K562 (cell line): ENCODE results near the gene PRKCG. TPM values are rescaled to one million over a fixed set of nuclear protein-coding genes. Genes with fewer than 3 reads are reported as not detected.
A peak's percentile ranks its signal among the peaks of the same experiment; 100 is the strongest.

Experiments used
- ATAC-seq: fragments of 200-7000 bp; cut with Tn5 transposase; 3 replicates; pipeline ENCODE4 v1.9.1; 2020; ENCODE audit warnings: moderate library complexity
- BruUV-seq: library from RNA; stranded (reverse); fragments of 400-500 nt; replicated peaks from 2 replicates; lab custom pipeline; 2021; lab: Mats Ljungman, UMichigan
- CTCF ChIA-PET: fragments of 300-600 bp; formaldehyde crosslinking; extraction: SDS; loops from one replicate; lab custom pipeline; 2021; ENCODE audit warnings: low intra/inter-chr PET ratio; lab: Yijun Ruan, JAX
- POLR2A ChIA-PET: fragments of 300-600, 350-650 bp; sonication (Branson Sonifier 250); formaldehyde crosslinking; extraction: SDS; loops from one replicate; lab custom pipeline; 2021; ENCODE audit warnings: antibody characterized with exemption, inconsistent platforms; lab: Yijun Ruan, JAX
- DNase-seq, 4 experiments: peaks; one replicate each; pipeline versions ENCODE4 v3.0.0 to v3.0.0-alpha.2; 2011 to 2018; ENCODE audit warnings: low spot score in 3 of 4, mixed read lengths in 3 of 4; ENCODE audit errors: extremely low read depth in 1 of 4
- FAIRE-seq: peaks from 2 replicates; lab custom pipeline; 2011; peaks lifted over from hg19 to GRCh38; lab: Jason Lieb, UNC
- H2AFZ ChIP-seq: 2 replicates; pipeline ENCODE4 v1.6.0; 2011; ENCODE audit warnings: low read depth, low read length, control low read depth, inconsistent platforms
- H3K27ac ChIP-seq: fragments of 200-600 bp; 3 replicates; pipeline ENCODE4 v1.8.0; 2011; ENCODE audit warnings: low read depth, mild to moderate bottlenecking, control low read depth, inconsistent platforms, low read length, moderate library complexity, mixed read lengths; ENCODE audit errors: extremely low read depth
- H3K27me3 ChIP-seq, 2 experiments: fragments of 300-600 bp in 1 of 2; 2 replicates in 1 of 2; 3 replicates in 1 of 2; pipeline versions ENCODE4 v1.6.0 to v1.8.0; 2011; ENCODE audit warnings: inconsistent platforms in 2 of 2, low read length in 2 of 2, mild to moderate bottlenecking in 1 of 2, mixed read lengths in 1 of 2, moderate library complexity in 1 of 2; ENCODE audit not compliant: control insufficient read depth in 2 of 2, insufficient read depth in 2 of 2
- H3K36me3 ChIP-seq: fragments of 300-600 bp; 3 replicates; pipeline ENCODE4 v1.8.0; 2011; ENCODE audit warnings: mild to moderate bottlenecking, low read length, inconsistent platforms; ENCODE audit not compliant: control insufficient read depth, insufficient read depth
- H3K4me1 ChIP-seq, 2 experiments: fragments of 200-600 bp in 1 of 2; replicated peaks in 1 of 2; 2 replicates in 1 of 2; 3 replicates in 1 of 2; pipeline versions ENCODE4 v1.5.1 to v1.8.0; 2011; ENCODE audit warnings: inconsistent platforms in 2 of 2, low read length in 2 of 2, mild to moderate bottlenecking in 1 of 2, mixed read lengths in 1 of 2, moderate library complexity in 1 of 2; ENCODE audit not compliant: control insufficient read depth in 2 of 2, insufficient read depth in 2 of 2
- H3K4me2 ChIP-seq: 2 replicates; pipeline ENCODE4 v1.6.1; 2011; ENCODE audit warnings: low read length, control low read depth, inconsistent platforms, mixed read lengths; ENCODE audit not compliant: insufficient read depth
- H3K4me3 ChIP-seq: fragments of 200-600 bp; sonication (generic), shearing (Covaris generic); 2 replicates; pipeline ENCODE4 v1.5.1; 2016; ENCODE audit warnings: control low read depth, inconsistent platforms
- H3K79me2 ChIP-seq: fragments of 200-600 bp; 3 replicates; pipeline ENCODE4 v1.8.0; 2011; ENCODE audit warnings: low read length, inconsistent platforms; ENCODE audit not compliant: control insufficient read depth, insufficient read depth
- H3K9ac ChIP-seq, 2 experiments: 2 replicates each; pipeline versions ENCODE4 v1.6.0 to v1.6.1; 2011; ENCODE audit warnings: low read depth in 2 of 2, low read length in 2 of 2, control low read depth in 1 of 2, inconsistent platforms in 1 of 2, mild to moderate bottlenecking in 1 of 2, mixed read lengths in 1 of 2; ENCODE audit not compliant: insufficient read depth in 1 of 2
- H3K9me1 ChIP-seq: one replicate; pipeline ENCODE4 v1.6.0; 2011; ENCODE audit warnings: inconsistent platforms, mild to moderate bottlenecking, low read length, moderate library complexity; ENCODE audit not compliant: control insufficient read depth, insufficient read depth
- H3K9me3 ChIP-seq: replicated peaks from 2 replicates; pipeline ENCODE4 v1.5.1; 2011; ENCODE audit warnings: low read depth, low read length, inconsistent platforms; ENCODE audit not compliant: control insufficient read depth, insufficient read depth
- H4K20me1 ChIP-seq: replicated peaks from 2 replicates; pipeline ENCODE4 v1.6.1; 2011; ENCODE audit warnings: low read length, inconsistent platforms, mixed read lengths; ENCODE audit not compliant: control insufficient read depth, insufficient read depth
- FOXK1 ChIP-seq: sonication (generic); formaldehyde crosslinking; IDR thresholded peaks from 2 replicates; pipeline ENCODE4 v1.8.0; 2022; ENCODE audit warnings: missing genetic modification reagents, mild to moderate bottlenecking, borderline replicate concordance
- ZNF263 ChIP-seq: sonication (generic); formaldehyde crosslinking; IDR thresholded peaks from 2 replicates; pipeline ENCODE4 v1.8.0; 2022; ENCODE audit warnings: mild to moderate bottlenecking, missing genetic modification reagents, borderline replicate concordance
- WGBS: fragments of 100-300 bp; shearing (Covaris generic); methylation state at CpG from one replicate; pipeline ENCODE4 v1.1.6; 2016; ENCODE audit warnings: low coverage, mixed read lengths; ENCODE audit not compliant: insufficient coverage; ENCODE audit errors: missing lambda C conversion rate; 5-methylcytosine and 5-hydroxymethylcytosine counted together
- in situ Hi-C: fragments of 300-500 bp; cut with MboI; formaldehyde crosslinking; loops from 4 replicates; pipeline ENCODE4 v1.15.0; 2018; ENCODE audit warnings: inconsistent platforms, mixed read lengths
- intact Hi-C: fragments of 100-400 bp; cut with micrococcal nuclease; formaldehyde crosslinking; loops from 2 replicates; pipeline ENCODE4 v1.14.2; 2022
- polyA plus RNA-seq, 8 experiments: library from polyadenylated mRNA; depleted of rRNA in 4 of 8; stranded (reverse) in 5 of 8; unstranded in 3 of 8; fragments of >200 nt; fragmentation: Nextera tagmentation in 2 of 8; fragmentation: Illumina TruSeq in 1 of 8; extraction: Ambion mirVana in 2 of 8; extraction: Trizol in 1 of 8; gene quantifications; 2 replicates each; pipeline versions ENCODE4 v1.2.1 to v1.2.3, GENCODE V29; 2011 to 2014; ENCODE audit warnings: inconsistent platforms in 1 of 8, missing spikeins in 1 of 8
- total RNA-seq, 7 experiments: library from RNA; depleted of rRNA in 6 of 7; stranded (reverse); fragments of >200 nt in 6 of 7; fragmentation: Illumina TruSeq in 2 of 7; extraction: Trizol in 2 of 7; gene quantifications; 2 replicates each; pipeline versions ENCODE4 v1.2.1 to v1.2.3, GENCODE V29; 2011 to 2021; ENCODE audit warnings: low replicate concordance in 1 of 7

The PRKCG gene
- total and polyA plus RNA-seq, 9 of the 15 experiments (the other 6 are each of a cell fraction or from before 2014, with no cell fraction given) = not detected

- no peak for ATAC-seq
- Histone ChIP-seq H3K79me2 (no peaks in the 10 kb centered on the region), H3K4me3 (no peak overlapping the region)
- TF ChIP-seq ZNF263 (CRISPR knock-in tag) (peak; percentile 65), FOXK1 (CRISPR knock-in tag) (no peak)
- TF ChIP-seq, all 486 proteins: peak for 1
- Histone ChIP-seq H4K20me1 (peaks cover 10% of the 10 kb centered on the region), H3K4me1 (peaks cover 0 to 23% of the 10 kb centered on the region in 2 experiments; a peak in 2 of 5 replicates), H3K9me1 (peaks cover 3% of the 10 kb centered on the region), H3K9me3 (no peaks in the 10 kb centered on the region), H3K9ac (no peak overlapping the region), H3K4me2 (no peak overlapping the region), H3K27me3 (peaks cover 11 to 39% of the 10 kb centered on the region in 2 experiments; a peak in 3 of 5 replicates), H3K36me3 (no peaks in the 10 kb centered on the region), H2AFZ (no peak overlapping the region), H3K27ac (no peak overlapping the region)
- WGBS = no CpG with 5 or more reads among the region's 1 CpG
- CTCF ChIA-PET = no interaction called here
- BruUV-seq = no TSS peak
- in situ Hi-C loops = no loop called here
- DNase-seq = no peak
- POLR2A ChIA-PET = no interaction called here
- FAIRE-seq = no peak
- intact Hi-C loops = loop anchor here (5.0 kb wide), 1 partner anchor 117 kb away; no protein-coding TSS in a partner anchor
Observed at GRCh38 chr19:53905787-53906186, 23.8 kb downstream of the PRKCG start.
